ENCODE results near the gene PLA1A. TPM values are rescaled to one million over a fixed set of nuclear protein-coding genes. Genes with fewer than 3 reads are reported as not detected.

Gene PLA1A
- total and polyA plus RNA-seq, 2 donors (not counting 3 experiments of a cell fraction or from before 2014, with no cell fraction given) = 0.07 TPM; not detected in 1

DNA sequence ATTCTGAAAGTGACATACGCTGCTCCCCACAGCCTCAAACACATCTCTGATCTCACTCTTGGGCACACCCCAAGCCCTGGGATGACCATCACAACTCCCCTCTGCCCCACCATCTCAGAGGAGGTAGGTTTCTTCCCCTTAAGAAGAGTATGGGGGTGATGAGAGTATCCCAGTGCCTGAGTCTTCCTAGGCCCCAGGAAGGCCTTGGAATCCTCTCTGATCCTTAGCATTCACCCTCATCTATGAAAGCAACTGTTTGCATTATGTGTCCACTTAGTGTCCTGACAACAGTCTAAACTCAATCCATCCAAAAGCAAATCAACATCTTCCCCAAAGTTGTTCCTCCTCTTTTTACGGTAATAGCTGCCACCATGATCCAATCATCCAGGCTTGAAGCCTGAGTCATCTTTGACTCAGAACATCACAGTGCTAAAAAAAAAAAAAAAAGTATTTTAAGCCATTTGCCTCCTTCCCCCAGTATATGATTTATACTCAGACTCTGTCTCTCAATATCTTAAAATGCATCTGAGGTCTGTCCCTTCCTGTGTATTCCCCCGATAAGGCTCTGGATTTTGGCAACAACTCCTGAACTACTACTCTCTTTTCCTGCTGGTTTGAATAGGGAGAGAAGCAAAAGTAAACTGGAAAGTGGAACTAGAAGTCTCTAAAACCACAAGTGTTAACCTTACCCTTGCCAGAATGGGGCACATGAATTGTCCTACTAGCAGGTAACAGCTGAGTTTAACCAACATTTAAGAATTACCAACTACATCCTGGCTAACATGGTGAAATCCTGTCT is 40.2 kb downstream of the PLA1A start:
- FAIRE-seq = peak; percentile 88

More for the DNA sequence above, 40.2 kb downstream of the PLA1A start:
- H3K27ac ChIP-seq (ENCODE audit: insufficient read depth, low read depth, low read length) = peak overlapping the region; percentile 80
- no peaks in the 10 kb centered on the region for H3K36me3 ChIP-seq (ENCODE audit: control insufficient read depth in 2 of 2, extremely low read depth in 1 of 2, insufficient read depth in 2 of 2, low read length in 2 of 2)
- peak overlapping the region; percentile 16 for H3K4me2 ChIP-seq (ENCODE audit: insufficient read depth, low read length)
- H2AFZ ChIP-seq (ENCODE audit: low read depth, low read length) = peak overlapping the region; percentile 49
- POLR2A ChIA-PET = interaction anchor here (0.6 to 0.8 kb wide), 3 partner anchors 40 to 454 kb away, joined by 3 read pairs; no protein-coding TSS in a partner anchor
- DNase-seq (ENCODE audit: low read depth, low spot score) = peak; percentile 91
- peaks cover 34% of the 10 kb centered on the region for H3K4me1 ChIP-seq (ENCODE audit: control insufficient read depth, extremely low read depth, insufficient read depth, low read length)
- no peaks in the 10 kb centered on the region for H3K27me3 ChIP-seq (ENCODE audit: control insufficient read depth in 2 of 2, insufficient read depth in 2 of 2, low read length in 2 of 2)
- H3K79me2 ChIP-seq (ENCODE audit: control insufficient read depth, insufficient read depth, low read length) = no peaks in the 10 kb centered on the region
- CTCF ChIA-PET = interaction anchor here (0.6 to 1.2 kb wide), 3 partner anchors 37 to 139 kb away, joined by 3 to 4 read pairs (median 4); no protein-coding TSS in a partner anchor
- intact Hi-C loops (cut with micrococcal nuclease) = loop anchor here (2.0 kb wide), 1 partner anchor 39 kb away; the partner anchor contains the start of gene COX17
- H3K9me3 ChIP-seq (replicated peaks; ENCODE audit: control insufficient read depth, insufficient read depth, low read length) = no peaks in the 10 kb centered on the region
- no peaks in the 10 kb centered on the region for H4K20me1 ChIP-seq (replicated peaks; ENCODE audit: control insufficient read depth, extremely low read depth, insufficient read depth, low read length)
- BruUV-seq (replicated peaks) = TSS peak; percentile 84
- H3K9me1 ChIP-seq (replicated peaks; ENCODE audit: control insufficient read depth, extremely low read depth, insufficient read depth, low read length) = no peaks in the 10 kb centered on the region
- H3K4me3 ChIP-seq (replicated peaks in 1 of 3; ENCODE audit: insufficient read depth in 1 of 3, low read depth in 1 of 3, low read length in 3 of 3) = no peak overlapping the region
- peak; percentile 44 for TF ChIP-seq POLR2AphosphoS5 (IDR thresholded peaks at IDR 0.05; ENCODE audit: insufficient read depth, low read depth, low read length)
- peak; percentile 72 for TF ChIP-seq JUN (IDR thresholded peaks at IDR 0.05; ENCODE audit: borderline replicate concordance, insufficient read depth, insufficient read length, low read depth)
- no peak for TF ChIP-seq MAX (IDR thresholded peaks at IDR 0.05; ENCODE audit: insufficient read depth, insufficient read length)
- TF ChIP-seq EZH2 (IDR thresholded peaks at IDR 0.05; ENCODE audit: borderline replicate concordance, low read depth, low read length, severe bottlenecking) = no peak
- TF ChIP-seq POLR2A (IDR thresholded peaks at IDR 0.05; ENCODE audit: low read depth, low read length) = no peak
- TF ChIP-seq FOS (IDR thresholded peaks at IDR 0.05; ENCODE audit: borderline replicate concordance, insufficient read depth, low read length) = peak; percentile 96
- TF ChIP-seq CTCF (IDR thresholded peaks at IDR 0.05; ENCODE audit: extremely low read depth in 1 of 2, insufficient read depth in 1 of 2, low read depth in 1 of 2, low read length in 2 of 2) = no peak
- no peak for TF ChIP-seq MYC (IDR thresholded peaks at IDR 0.05; ENCODE audit: low read depth, low read length)
- peak; percentile 93 for TF ChIP-seq GATA2 (IDR thresholded peaks at IDR 0.05; ENCODE audit: insufficient read depth, insufficient read length, low read depth, low read length)
- dilution Hi-C loops (cut with MboI; ENCODE audit: extremely low pct_ligation_motif_present, low sequenced_read_pairs) = no loop called here
- peak overlapping the region; percentile 21 for H3K9ac ChIP-seq (replicated peaks; ENCODE audit: extremely low read depth, insufficient read depth, low read length)

All from endothelial cell of umbilical vein (primary cell).